Limb (tissue), 2 donors: ENCODE measurements around the gene NDUFB11.

ENCODE experiments used
- DNase-seq, 2 donors: peaks; one replicate each; pipeline ENCODE4 v3.0.0-alpha.2; 2016; ENCODE audit errors: extremely low spot score in 2 of 2

The NDUFB11 gene

DNA sequence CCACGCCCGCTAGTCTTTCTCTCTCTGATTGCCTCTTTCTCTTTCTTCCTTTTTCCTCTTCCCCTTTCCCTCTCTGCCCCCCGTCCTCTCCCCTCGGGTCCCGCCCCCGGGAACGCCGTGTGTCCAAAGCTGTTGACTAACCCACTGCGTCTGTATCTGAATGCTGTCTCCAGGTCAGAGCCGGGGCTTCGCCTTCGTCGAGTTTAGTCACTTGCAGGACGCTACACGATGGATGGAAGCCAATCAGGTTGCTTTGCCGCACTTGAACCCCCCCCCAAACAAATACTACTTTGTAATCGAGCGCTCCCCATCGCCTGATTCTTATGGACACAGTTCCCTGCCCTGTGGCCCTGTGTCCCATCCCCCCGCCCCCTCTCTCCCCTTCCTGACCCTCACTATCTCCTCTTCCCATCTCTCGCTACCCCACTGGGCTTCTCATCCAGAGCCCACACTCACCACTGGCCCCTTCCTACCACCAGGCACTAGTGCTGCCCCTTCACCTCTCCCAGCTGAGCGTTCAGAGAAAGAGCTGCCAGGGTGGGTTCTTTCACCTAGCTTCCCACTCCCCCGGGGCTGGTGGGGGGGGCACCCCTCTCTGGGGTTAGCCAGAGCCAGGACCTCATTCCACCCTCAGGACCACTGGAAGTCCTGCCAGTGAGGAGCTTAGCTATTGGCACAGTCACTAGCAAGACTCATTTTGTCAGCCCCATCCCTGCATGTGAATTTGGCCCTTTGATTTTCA is 30.5 kb upstream of the NDUFB11 start:
- no peak for DNase-seq

DNA sequence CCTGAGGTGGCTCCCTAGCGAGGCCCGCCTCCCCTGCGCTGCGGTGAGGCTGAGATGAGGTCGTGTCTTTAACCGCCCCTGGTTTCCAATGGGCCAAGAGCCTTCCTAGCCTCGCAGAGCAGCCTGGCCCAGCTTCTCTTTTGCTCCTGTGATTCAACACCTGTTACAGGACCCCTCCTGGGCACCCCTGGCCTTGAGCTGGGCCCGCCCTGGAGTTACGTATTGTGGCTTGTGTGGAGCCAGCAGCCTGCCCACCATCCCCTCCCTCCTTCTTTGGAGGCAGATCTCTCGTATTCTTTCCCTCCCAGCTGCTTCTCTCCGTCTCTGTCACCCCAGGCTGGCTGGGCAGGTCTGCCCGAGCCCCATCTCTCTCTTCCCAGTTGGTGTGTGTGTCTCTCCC is 29.9 kb upstream of the NDUFB11 start:
- DNase-seq, result no peak

DNA sequence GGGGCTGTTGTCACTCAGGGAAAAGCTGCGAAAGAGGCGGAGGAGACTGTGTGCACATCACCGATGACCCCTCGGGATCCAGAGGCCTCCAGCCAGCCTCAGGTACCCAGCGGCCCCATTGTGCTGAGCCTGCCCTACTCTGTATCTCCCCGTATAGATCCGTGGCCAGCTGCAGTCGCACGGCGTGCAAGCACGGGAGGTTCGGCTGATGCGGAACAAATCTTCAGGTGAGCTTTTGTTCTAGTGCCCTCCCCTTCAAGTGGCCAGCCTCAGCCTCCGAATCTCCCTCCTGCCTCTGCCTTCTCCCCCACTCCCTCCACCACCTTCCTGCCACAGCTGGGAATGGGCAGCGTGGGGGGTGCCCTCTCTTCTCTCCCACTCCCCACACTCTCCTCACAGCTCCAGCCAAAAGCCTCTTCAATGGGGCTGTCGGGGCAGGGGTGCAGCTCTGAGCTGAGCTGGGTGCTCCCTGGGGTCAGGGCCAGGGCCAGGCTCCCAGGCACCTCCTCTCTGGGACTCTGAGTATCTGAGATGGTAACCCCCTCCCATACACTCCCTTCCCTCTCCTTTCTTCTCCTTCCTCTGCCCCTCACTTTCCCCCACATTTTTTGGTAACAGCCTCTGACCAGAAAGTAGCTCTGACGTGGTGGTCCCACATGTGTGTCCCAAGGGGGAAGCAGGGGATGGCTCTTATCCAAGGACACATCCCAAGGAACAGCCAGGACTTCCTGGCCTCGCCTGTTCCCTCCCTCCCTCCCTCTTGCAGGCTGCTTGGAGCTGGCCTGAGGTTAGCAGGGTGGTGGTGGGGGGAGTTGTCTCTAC is 28.7 kb upstream of the NDUFB11 start:
- DNase-seq, result no peak

- DNase-seq, result no peak
Observed at GRCh38 chrX:47172549-47172948, 28.0 kb upstream of the NDUFB11 start.

- no peak for DNase-seq
Observed at GRCh38 chrX:47171996-47172395, 27.5 kb upstream of the NDUFB11 start.

DNA sequence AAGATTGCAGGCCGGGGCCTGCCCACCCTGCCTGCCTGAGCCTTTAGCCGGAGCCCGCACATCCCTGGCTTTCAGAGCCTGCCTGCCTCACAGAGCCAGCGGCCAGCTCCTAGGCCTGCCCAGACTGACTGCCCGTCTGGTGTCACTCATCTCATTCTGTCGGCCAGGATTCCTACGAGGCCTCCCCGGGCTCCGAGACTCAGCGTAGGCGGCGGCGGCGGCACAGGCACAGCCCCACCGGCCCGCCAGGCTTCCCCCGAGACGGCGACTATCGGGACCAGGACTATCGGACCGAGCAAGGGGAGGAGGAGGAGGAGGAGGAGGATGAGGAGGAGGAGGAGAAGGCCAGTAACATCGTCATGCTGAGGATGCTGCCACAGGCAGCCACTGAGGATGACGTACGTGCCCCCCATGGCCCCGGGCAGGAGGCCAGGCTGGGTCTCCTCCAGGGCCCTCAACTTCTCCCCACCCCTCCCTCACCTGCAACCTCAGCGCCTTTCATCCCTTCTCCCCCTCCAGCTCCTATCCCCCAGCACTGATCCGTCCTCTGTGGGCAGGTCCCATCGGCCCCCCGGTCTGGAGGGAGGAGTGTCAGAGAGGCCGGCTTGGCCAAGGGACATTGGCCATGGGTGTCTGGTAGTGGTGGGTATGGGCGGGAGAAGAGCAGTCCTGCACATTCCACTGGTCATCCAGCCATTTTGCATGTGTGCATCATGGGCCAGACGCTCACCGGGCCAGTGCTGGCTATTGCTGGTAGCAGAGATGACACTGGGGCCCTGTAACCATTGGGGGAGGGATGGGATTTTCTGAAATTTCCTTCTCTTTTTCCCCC is 26.6 kb upstream of the NDUFB11 start:
- DNase-seq, result no peak

DNA sequence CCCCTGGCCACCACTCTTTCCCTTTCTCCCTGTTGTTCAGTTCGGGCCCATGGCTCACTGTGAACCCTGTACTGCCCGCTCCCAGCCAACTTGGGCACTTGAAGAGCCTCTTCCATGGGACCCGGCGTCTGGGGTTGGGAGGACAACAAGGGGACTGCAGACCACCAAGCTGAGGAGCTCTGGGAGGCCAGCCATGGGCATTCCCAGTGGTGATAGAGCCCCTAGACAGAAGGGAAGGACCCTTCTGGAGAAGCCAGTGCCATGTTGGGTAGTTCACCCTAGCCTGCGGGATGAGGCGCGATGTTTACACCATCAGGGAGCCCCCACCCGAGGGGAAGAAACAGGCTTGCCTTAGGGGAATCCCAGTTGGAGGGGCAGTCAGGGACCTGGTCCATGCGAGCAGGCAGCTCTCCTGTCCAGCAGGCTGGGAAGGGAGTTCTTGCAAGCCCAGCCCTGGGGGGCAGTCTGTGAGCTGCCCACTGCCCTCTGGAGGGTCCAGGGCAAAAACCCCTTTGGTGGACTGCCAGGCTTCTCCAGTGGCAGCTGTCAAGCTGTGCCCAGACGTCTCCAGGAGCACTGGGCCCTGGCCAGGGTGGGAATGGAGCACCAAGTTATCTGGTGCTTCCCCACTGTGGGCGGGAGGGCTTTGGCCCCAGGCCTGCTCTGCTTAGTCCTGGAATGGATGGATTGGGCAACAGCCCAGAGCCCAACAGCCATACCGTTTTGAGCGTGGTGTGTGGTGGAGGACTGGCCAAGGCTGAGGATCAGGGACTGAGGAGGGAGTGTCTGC is 25.4 kb upstream of the NDUFB11 start:
- DNase-seq, result no peak

- no peak for DNase-seq
Observed at GRCh38 chrX:47169273-47169672, 24.8 kb upstream of the NDUFB11 start.

DNA sequence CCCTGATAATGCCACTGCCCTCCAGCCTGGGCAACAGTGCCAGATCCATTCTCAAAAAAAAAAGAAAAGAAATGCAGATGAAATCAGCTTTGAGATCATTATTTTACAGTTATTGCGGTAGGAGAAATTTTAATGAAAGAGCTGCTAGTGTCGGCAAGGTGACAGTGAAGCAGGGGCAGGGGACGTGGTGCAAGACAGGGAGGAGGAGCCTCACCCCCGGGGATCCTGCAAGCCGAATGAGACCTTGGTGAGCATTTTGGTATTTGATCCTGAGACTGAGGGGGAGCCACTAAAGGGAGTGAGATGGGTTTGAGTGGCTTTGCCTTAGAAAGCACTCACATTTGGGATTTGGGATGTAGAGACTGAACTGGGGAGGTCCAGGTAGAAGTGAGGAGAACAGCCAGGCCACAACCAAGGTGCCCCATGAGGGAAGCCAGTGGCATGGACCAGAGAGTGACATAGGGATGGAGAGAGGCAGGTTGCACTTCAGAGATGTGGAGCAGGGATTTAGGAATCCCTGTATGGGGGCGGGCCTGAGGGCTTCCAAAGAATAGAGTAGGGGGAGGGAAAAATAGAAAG is 24.1 kb upstream of the NDUFB11 start:
- no peak for DNase-seq

GRCh38 chrX:47166126-47166525 is 21.6 kb upstream of the NDUFB11 start:
- no peak for DNase-seq

- no peak for DNase-seq
Observed at GRCh38 chrX:47164420-47164819, 19.9 kb upstream of the NDUFB11 start.

- no peak for DNase-seq
Observed at GRCh38 chrX:47162927-47163583, 18.6 kb upstream of the NDUFB11 start.

GRCh38 chrX:47160781-47161180 is 16.3 kb upstream of the NDUFB11 start:
- DNase-seq, result no peak

GRCh38 chrX:47158781-47159180 is 14.3 kb upstream of the NDUFB11 start:
- DNase-seq, result no peak

DNA sequence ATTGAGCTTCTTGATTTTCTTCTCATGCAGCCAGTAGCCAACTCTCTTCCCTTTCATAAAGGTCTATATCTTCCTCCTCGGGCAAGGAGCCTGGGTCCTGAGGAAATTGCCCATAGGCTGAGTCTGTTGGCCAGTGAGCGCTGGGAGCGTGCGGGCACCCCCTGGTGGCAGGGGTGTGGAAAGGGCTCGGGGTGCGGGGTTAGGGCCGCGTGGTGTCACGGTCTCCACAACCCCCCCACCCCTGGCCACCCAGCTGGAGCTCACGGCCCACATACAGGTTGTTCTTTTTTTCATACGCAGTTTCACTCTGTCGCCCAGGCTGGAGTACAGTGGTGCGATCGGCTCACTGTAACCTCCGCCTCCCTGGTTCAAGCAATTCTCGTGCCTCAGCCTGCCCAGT is 13.6 kb upstream of the NDUFB11 start:
- DNase-seq, result no peak

- DNase-seq, result no peak
Observed at GRCh38 chrX:47156611-47157520, 12.4 kb upstream of the NDUFB11 start.

GRCh38 chrX:47151435-47151834 is 6.9 kb upstream of the NDUFB11 start:
- no peak for DNase-seq

- no peak for DNase-seq
Observed at GRCh38 chrX:47148946-47149345, 4.4 kb upstream of the NDUFB11 start.
